D721Med (cell line): ENCODE data around the gene STXBP4.

Experiments used
- DNase-seq: peaks from one replicate; pipeline ENCODE4 v3.0.0; 2011; ENCODE audit warnings: low spot score; ENCODE audit not compliant: insufficient read length
- FAIRE-seq: peaks from 2 replicates; lab custom pipeline; 2011; peaks lifted over from hg19 to GRCh38; lab: Jason Lieb, UNC
- CTCF ChIP-seq: IDR thresholded peaks from 2 replicates; pipeline ENCODE4 v1.5.1; 2012; ENCODE audit warnings: mild to moderate bottlenecking, control low read depth; ENCODE audit not compliant: insufficient read depth; ENCODE audit errors: missing control alignments

The STXBP4 gene

GRCh38 chr17:54976316-54976715, 7.8 kb downstream of the STXBP4 start:
- no peak for FAIRE-seq
- no peak for DNase-seq
- no peak for TF ChIP-seq CTCF

- no peak for TF ChIP-seq CTCF
- no peak for FAIRE-seq
- DNase-seq = no peak
These were observed 9.2 kb downstream of the STXBP4 start for GRCh38 chr17:54977744-54978143.

GRCh38 chr17:54979657-54980056, 11.1 kb downstream of the STXBP4 start:
- DNase-seq = no peak
- no peak for TF ChIP-seq CTCF
- no peak for FAIRE-seq

GRCh38 chr17:54980375-54980774, 11.8 kb downstream of the STXBP4 start:
- TF ChIP-seq CTCF = no peak
- FAIRE-seq (no peak), DNase-seq (no peak)

GRCh38 chr17:54982399-54982798, 13.8 kb downstream of the STXBP4 start:
- DNase-seq = no peak
- no peak for FAIRE-seq
- TF ChIP-seq CTCF = no peak

- no peak for TF ChIP-seq CTCF
- FAIRE-seq (no peak), DNase-seq (no peak)
These were observed 14.7 kb downstream of the STXBP4 start for GRCh38 chr17:54983260-54983659.

- FAIRE-seq = no peak
- DNase-seq = no peak
- no peak for TF ChIP-seq CTCF
These were observed 16.9 kb downstream of the STXBP4 start for GRCh38 chr17:54985476-54985875.
